HG02973 (cell line): ENCODE results near the gene FAM89B.
A peak's percentile ranks its signal among the peaks of the same experiment; 100 is the strongest.
"Not testable (repeated sequence)": the region's sequence is repeated elsewhere in the genome, so short reads cannot be mapped to it uniquely, and the experiment has no call there.

Source experiments
- ATAC-seq: cut with Tn5 transposase; IDR thresholded peaks from one replicate; pipeline ENCODE4 v1.9.1; 2021; ENCODE audit warnings: moderate library complexity; ENCODE audit not compliant: unreplicated experiment

The FAM89B gene

DNA sequence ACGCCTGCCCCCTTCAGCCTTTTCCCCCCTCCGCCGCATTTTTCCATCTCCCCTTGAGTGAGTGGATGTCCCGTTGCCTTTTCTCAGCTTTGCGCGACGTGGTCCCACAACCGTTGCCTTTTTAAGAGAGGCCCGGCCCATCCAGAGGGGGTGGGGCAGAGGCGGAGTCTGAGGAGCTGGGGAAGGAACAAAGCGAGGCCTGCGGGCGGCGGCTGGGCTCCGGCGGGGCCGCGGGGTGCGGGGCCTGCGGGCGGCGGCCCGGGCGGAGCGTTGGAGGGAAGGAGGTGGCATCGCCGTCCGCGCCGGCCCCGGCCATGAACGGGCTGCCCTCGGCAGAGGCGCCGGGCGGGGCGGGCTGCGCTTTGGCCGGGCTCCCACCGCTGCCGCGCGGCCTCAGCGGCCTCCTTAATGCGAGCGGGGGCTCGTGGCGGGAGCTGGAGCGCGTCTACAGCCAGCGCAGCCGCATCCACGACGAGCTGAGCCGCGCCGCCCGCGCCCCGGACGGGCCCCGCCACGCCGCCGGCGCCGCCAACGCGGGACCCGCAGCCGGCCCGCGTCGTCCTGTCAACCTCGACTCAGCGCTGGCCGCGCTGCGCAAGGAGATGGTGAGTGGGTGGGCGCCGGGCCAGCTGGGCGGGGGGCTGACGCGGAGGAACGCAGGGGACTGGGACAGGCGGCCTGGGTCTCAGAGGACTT, at the start of gene FAM89B:
Gene FAM89B, plus strand, starts transcription at position 183 of the 696 bp plus-strand sequence. Its CDS starts 132 bp downstream, at position 315.
- ATAC-seq = no peak

GRCh38 chr11:65522718-65523630, 49.4 kb upstream of the FAM89B start:
- not testable (repeated sequence) for ATAC-seq

GRCh38 chr11:65523631-65523968, 48.7 kb upstream of the FAM89B start:
- ATAC-seq = not testable (repeated sequence)

- ATAC-seq = no peak
Measured at GRCh38 chr11:65524014-65524740, 48.2 kb upstream of the FAM89B start.

GRCh38 chr11:65524741-65525545, 47.4 kb upstream of the FAM89B start, which contains the start of gene SCYL1:
Gene SCYL1 (plus strand): TSS chr11:65525083. CDS start chr11:65525154, 71 bp downstream.
- ATAC-seq = peak; percentile 44

- ATAC-seq = peak; percentile 20
Measured at GRCh38 chr11:65525546-65526480, 46.5 kb upstream of the FAM89B start.

DNA sequence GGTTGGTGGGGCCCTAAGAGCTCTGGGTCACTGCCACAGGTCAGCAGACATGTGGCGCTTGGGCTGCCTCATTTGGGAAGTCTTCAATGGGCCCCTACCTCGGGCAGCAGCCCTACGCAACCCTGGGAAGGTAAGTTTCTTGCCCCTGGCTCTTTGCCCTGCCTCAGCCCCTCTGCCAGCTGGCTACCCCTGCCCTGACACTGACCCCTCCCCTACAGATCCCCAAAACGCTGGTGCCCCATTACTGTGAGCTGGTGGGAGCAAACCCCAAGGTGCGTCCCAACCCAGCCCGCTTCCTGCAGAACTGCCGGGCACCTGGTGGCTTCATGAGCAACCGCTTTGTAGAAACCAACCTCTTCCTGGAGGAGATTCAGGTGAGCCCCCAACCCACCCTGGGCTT, 45.6 kb upstream of the FAM89B start:
- ATAC-seq = no peak

DNA sequence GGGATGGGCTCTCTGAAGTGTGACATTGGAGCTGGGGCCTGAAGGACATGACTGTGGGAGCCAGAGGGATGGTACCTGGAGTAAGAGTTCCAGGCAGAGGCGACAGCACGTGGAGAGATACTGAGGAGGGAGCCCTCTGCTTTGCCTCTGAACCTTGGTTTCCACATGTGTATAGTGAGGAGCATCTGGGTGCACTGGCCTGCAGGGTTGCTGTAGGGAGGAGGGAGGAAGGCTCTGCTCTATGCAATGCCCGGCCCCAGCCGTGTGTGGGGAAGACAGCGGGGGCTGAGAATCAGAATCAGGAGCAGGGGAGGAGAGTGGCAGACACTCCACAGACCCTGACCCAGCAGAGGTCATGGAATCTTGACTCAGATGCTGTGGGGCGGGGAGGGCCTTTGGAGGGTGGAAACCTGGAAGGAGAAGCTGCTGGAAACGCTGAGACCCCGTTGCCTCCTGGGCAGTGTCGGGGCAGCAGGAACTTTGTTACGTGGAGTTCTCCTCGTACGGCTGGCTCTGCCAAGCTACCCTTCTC, 43.5 kb upstream of the FAM89B start:
- no peak for ATAC-seq

GRCh38 chr11:65529475-65530156, 42.7 kb upstream of the FAM89B start:
- ATAC-seq = no peak

GRCh38 chr11:65530157-65530496, 42.2 kb upstream of the FAM89B start:
- ATAC-seq = no peak

DNA sequence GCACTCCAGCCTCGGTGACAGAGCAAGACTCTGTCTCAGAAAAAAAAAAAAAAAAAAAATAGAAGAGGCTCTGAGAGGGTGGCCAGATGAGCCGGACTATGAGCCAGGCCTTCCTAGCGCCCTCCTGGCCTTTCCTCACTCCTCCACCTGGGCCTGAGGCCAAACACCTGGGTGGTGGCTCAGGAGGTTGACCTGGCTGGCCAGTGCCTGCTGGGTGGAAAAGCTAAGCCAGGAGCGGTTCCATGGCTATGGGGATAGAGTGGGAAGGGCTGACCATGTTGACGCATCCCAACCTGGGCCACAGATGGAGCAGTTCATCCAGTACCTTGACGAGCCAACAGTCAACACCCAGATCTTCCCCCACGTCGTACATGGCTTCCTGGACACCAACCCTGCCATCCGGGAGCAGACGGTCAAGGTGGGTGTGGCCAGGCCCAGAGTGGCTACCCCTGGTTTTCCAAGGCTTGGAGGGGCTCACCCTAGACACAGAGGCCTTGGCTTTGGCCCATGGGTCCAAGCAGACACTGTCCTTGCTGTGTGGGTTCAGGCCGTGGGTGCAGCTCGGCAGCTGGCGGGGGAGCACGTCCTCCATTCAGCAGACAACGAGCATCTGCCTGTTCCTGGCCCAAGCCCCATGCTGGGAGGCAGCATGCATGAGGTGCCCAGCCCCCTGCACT, 39.8 kb upstream of the FAM89B start:
- ATAC-seq = no peak

DNA sequence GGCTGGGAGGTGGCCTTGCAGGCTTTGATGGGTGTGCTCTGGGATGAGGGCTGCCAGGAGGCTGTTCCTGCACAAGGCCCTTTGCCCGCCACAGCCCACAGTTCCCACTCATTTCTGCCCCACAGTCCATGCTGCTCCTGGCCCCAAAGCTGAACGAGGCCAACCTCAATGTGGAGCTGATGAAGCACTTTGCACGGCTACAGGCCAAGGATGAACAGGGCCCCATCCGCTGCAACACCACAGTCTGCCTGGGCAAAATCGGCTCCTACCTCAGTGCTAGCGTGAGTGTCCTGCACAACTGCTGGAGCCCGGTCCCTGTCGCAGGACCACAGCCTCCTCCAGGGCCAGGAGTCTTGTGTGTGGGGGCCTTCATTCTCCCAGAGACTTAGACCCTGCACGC, 37.2 kb upstream of the FAM89B start:
- no peak for ATAC-seq

DNA sequence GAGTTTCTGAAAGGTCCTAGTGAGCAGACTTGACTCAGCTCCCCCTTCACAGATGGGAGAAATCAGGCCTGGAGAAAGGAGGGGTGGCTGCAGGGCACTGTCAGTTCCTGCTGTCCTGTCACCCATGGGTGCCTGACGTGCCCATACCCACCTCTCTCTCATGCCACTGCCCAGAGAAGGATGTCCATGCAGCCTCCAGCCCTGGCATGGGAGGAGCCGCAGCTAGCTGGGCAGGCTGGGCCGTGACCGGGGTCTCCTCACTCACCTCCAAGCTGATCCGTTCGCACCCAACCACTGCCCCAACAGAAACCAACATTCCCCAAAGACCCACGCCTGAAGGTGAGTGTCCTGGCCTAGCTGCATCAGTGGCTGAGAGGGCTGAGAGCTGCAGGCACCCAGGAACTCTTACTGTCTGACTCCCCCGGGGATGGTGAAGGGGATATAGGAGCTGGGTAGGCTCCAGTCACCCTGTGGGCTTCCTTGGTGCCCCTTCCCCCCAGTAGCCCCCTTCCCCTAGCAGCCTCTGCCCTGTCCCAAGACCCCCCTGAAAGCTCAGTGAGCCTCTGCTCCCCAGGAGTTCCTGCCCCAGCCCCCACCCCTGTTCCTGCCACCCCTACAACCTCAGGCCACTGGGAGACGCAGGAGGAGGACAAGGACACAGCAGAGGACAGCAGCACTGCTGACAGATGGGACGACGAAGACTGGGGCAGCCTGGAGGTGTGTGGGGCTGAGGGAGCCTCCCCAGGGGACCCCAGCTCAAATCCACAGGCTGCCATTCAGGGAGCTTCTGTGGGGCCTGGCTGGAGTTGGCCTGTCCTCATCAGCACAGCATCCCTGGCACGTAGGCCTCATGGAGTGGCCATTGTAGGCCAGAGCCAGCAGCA, 35.7 kb upstream of the FAM89B start:
- ATAC-seq = no peak

GRCh38 chr11:65537296-65537597, 35.1 kb upstream of the FAM89B start:
- ATAC-seq = no peak

GRCh38 chr11:65537620-65538231, 34.6 kb upstream of the FAM89B start:
- ATAC-seq = no peak

DNA sequence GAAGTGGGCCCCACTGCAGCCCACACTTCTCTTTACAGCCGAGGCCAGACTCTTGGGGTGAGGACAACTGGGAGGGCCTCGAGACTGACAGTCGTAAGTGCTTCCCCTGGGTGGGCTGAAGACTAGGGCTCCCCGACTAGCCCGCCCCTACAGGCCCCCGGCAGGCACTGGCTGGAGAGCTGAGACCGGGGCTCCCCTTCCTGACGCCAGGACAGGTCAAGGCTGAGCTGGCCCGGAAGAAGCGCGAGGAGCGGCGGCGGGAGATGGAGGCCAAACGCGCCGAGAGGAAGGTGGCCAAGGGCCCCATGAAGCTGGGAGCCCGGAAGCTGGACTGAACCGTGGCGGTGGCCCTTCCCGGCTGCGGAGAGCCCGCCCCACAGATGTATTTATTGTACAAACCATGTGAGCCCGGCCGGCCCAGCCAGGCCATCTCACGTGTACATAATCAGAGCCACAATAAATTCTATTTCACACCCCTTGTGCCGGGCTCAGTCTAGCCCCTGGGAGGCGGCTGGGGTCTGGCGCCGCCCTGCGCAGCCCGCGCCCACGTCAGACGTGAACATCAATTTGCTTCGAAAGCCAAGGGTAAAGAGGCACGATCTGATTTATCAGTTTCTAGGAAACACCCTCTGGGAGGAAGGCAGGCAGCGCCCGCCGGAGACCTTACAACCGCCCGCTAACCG, 34.0 kb upstream of the FAM89B start:
- no peak for ATAC-seq
